Osteoblast (primary cell): Measurements from ENCODE around the gene PPP4R2. TPM values are rescaled to one million over a fixed set of nuclear protein-coding genes. Genes with fewer than 3 reads are reported as not detected.

Experiments used
- DNase-seq: peaks from one replicate; pipeline ENCODE4 v3.0.0; 2011; ENCODE audit warnings: low spot score, mixed read lengths; ENCODE audit not compliant: insufficient read length; ENCODE audit errors: missing footprints
- H2AFZ ChIP-seq: 2 replicates; pipeline ENCODE4 v1.6.0; 2011; ENCODE audit warnings: mild to moderate bottlenecking, low read length
- H3K27ac ChIP-seq: 2 replicates; pipeline ENCODE4 v1.5.1; 2011; ENCODE audit warnings: mild to moderate bottlenecking, low read depth, low read length, moderate library complexity
- H3K27me3 ChIP-seq: 2 replicates; pipeline ENCODE4 v1.6.0; 2012; ENCODE audit warnings: mild to moderate bottlenecking, control low read depth, inconsistent platforms, low read length, moderate library complexity; ENCODE audit not compliant: insufficient read depth
- H3K36me3 ChIP-seq: 2 replicates; pipeline ENCODE4 v1.5.1; 2011; ENCODE audit warnings: mild to moderate bottlenecking, low read length, control low read depth, moderate library complexity; ENCODE audit not compliant: insufficient read depth
- H3K4me1 ChIP-seq: 2 replicates; pipeline ENCODE4 v1.5.1; 2011; ENCODE audit warnings: mild to moderate bottlenecking, low read length, control low read depth, moderate library complexity; ENCODE audit not compliant: insufficient read depth
- H3K4me2 ChIP-seq: 2 replicates; pipeline ENCODE4 v1.6.0; 2011; ENCODE audit warnings: mild to moderate bottlenecking, low read length; ENCODE audit not compliant: insufficient read depth
- H3K4me3 ChIP-seq: fragments of 200-600 bp; sonication (generic); 3 replicates; pipeline ENCODE4 v1.5.1; 2012; ENCODE audit warnings: mild to moderate bottlenecking, low read length, inconsistent platforms; ENCODE audit not compliant: insufficient read depth
- H3K79me2 ChIP-seq: 2 replicates; pipeline ENCODE4 v1.6.0; 2012; ENCODE audit warnings: mild to moderate bottlenecking, low read length, control low read depth, inconsistent platforms; ENCODE audit not compliant: insufficient read depth
- H3K9me3 ChIP-seq: 2 replicates; pipeline ENCODE4 v1.5.1; 2011; ENCODE audit warnings: low read depth, low read length, control low read depth
- H4K20me1 ChIP-seq: 2 replicates; pipeline ENCODE4 v1.6.0; 2012; ENCODE audit warnings: mild to moderate bottlenecking, low read length, control low read depth; ENCODE audit not compliant: insufficient read depth
- CTCF ChIP-seq: IDR thresholded peaks from 2 replicates; pipeline ENCODE4 v1.5.1; 2011; ENCODE audit warnings: mild to moderate bottlenecking, low read depth, low read length, moderate library complexity; ENCODE audit errors: extremely low read depth
- total RNA-seq: library from RNA; depleted of rRNA; stranded (reverse); fragments of >200 nt; gene quantifications from 2 replicates; pipeline ENCODE4 v1.2.3, GENCODE V29; 2012

The PPP4R2 gene
- total RNA-seq, 1 donor: 84.3 TPM

GRCh38 chr3:72990701-72991395, 5.8 kb upstream of the PPP4R2 start:
- Histone ChIP-seq H3K79me2 (no peaks in the 10 kb centered on the region), H3K9me3 (no peaks in the 10 kb centered on the region), H3K4me2 (no peak overlapping the region), H4K20me1 (no peaks in the 10 kb centered on the region), H3K4me3 (no peak overlapping the region), H3K27ac (no peak overlapping the region), H3K27me3 (no peaks in the 10 kb centered on the region), H3K4me1 (no peaks in the 10 kb centered on the region), H3K36me3 (no peaks in the 10 kb centered on the region), H2AFZ (no peak overlapping the region)
- DNase-seq: peak; percentile 17
- TF ChIP-seq CTCF: no peak

- H2AFZ ChIP-seq: no peak overlapping the region
- H3K27me3 ChIP-seq: no peaks in the 10 kb centered on the region
- H3K4me3 ChIP-seq: no peak overlapping the region
- H4K20me1 ChIP-seq: no peaks in the 10 kb centered on the region
- no peak for TF ChIP-seq CTCF
- no peaks in the 10 kb centered on the region for H3K79me2 ChIP-seq
- no peaks in the 10 kb centered on the region for H3K9me3 ChIP-seq
- no peak for DNase-seq
- peaks cover 4% of the 10 kb centered on the region for H3K4me1 ChIP-seq
- H3K27ac ChIP-seq: no peak overlapping the region
- H3K36me3 ChIP-seq: no peaks in the 10 kb centered on the region
- no peak overlapping the region for H3K4me2 ChIP-seq
Observed at GRCh38 chr3:72991522-72991921, 5.1 kb upstream of the PPP4R2 start.

GRCh38 chr3:72993391-72993790, 3.2 kb upstream of the PPP4R2 start:
- no peak for DNase-seq
- Histone ChIP-seq H2AFZ (no peak overlapping the region), H3K9me3 (no peaks in the 10 kb centered on the region), H3K4me3 (no peak overlapping the region), H3K4me1 (peaks cover 7% of the 10 kb centered on the region), H3K36me3 (peaks cover 3% of the 10 kb centered on the region), H3K79me2 (peaks cover 16% of the 10 kb centered on the region), H3K27me3 (no peaks in the 10 kb centered on the region), H3K27ac (no peak overlapping the region), H3K4me2 (no peak overlapping the region), H4K20me1 (peaks cover 3% of the 10 kb centered on the region)
- TF ChIP-seq CTCF: peak; percentile 18

- peaks cover 15% of the 10 kb centered on the region for H3K36me3 ChIP-seq
- TF ChIP-seq CTCF: no peak
- H2AFZ ChIP-seq: no peak overlapping the region
- H3K79me2 ChIP-seq: peaks cover 35% of the 10 kb centered on the region
- H3K4me2 ChIP-seq: no peak overlapping the region
- no peaks in the 10 kb centered on the region for H3K9me3 ChIP-seq
- H3K27me3 ChIP-seq: no peaks in the 10 kb centered on the region
- H3K27ac ChIP-seq: no peak overlapping the region
- no peak overlapping the region for H3K4me3 ChIP-seq
- no peak for DNase-seq
- peaks cover 21% of the 10 kb centered on the region for H4K20me1 ChIP-seq
- peaks cover 25% of the 10 kb centered on the region for H3K4me1 ChIP-seq
Observed at GRCh38 chr3:72995337-72995736, 1.3 kb upstream of the PPP4R2 start.
